B cell (primary cell): ENCODE results near the gene ALDH8A1. TPM values are rescaled to one million over a fixed set of nuclear protein-coding genes. Genes with fewer than 3 reads are reported as not detected.

Experiments used
- ATAC-seq: fragments of 200-7000 bp; cut with Tn5 transposase; one replicate; pipeline ENCODE4 v1.10.0; 2021; ENCODE audit warnings: low read depth, mild to moderate bottlenecking, moderate number of reproducible peaks, moderate library complexity
- CTCF ChIA-PET: fragments of 350-600 bp; sonication (Branson Sonifier 250); formaldehyde crosslinking; loops from one replicate; lab custom pipeline; 2021; ENCODE audit warnings: antibody characterized with exemption, inconsistent platforms; lab: Charles Lee
- POLR2A ChIA-PET: fragments of 350-600 bp; sonication (Branson Sonifier 250); formaldehyde crosslinking; loops from one replicate; lab custom pipeline; 2021; ENCODE audit warnings: antibody characterized with exemption; lab: Charles Lee
- DNase-seq: peaks from one replicate; pipeline ENCODE4 v3.0.0; 2013
- H2AFZ ChIP-seq: 2 replicates; pipeline ENCODE4 v1.6.1; 2012; ENCODE audit warnings: mild to moderate bottlenecking, low read depth, low read length; ENCODE audit not compliant: insufficient read depth, poor library complexity, severe bottlenecking
- H3K27ac ChIP-seq, 2 donors: 1 replicate in 1 of 2; 2 replicates in 1 of 2; pipeline ENCODE4 v1.5.1; 2012 to 2013; ENCODE audit warnings: low read length in 2 of 2, mild to moderate bottlenecking in 2 of 2, moderate library complexity in 1 of 2
- H3K27me3 ChIP-seq, 4 experiments: fragments of 200-600 bp in 1 of 4; sonication (generic) in 1 of 4; replicated peaks in 1 of 4; 1 replicate in 2 of 4; 2 replicates in 2 of 4; pipeline versions ENCODE4 v1.6.1 to v1.7.0; 2013 to 2016; ENCODE audit warnings: low read length in 3 of 4, mild to moderate bottlenecking in 2 of 4, mixed read lengths in 1 of 4, moderate library complexity in 1 of 4; ENCODE audit not compliant: insufficient read depth in 4 of 4, control insufficient read depth in 3 of 4; ENCODE audit errors: control extremely low read depth in 1 of 4
- H3K36me3 ChIP-seq, 2 experiments: replicated peaks in 1 of 2; 1 replicate in 1 of 2; 2 replicates in 1 of 2; pipeline versions ENCODE4 v1.6.1 to v1.7.1; 2013; ENCODE audit warnings: low read length in 1 of 2; ENCODE audit not compliant: insufficient read depth in 2 of 2, control insufficient read depth in 1 of 2; ENCODE audit errors: control extremely low read depth in 1 of 2, extremely low read depth in 1 of 2
- H3K4me1 ChIP-seq, 2 donors: fragments of 200-600 bp in 1 of 2; sonication (generic) in 1 of 2; 1 replicate in 1 of 2; 2 replicates in 1 of 2; pipeline versions ENCODE4 v1.5.1 to v1.6.1; 2013 to 2017; ENCODE audit warnings: low read length in 2 of 2; ENCODE audit not compliant: control insufficient read depth in 2 of 2, insufficient read depth in 2 of 2
- H3K4me2 ChIP-seq: replicated peaks from 2 replicates; pipeline ENCODE3; 2012; ENCODE audit warnings: mild to moderate bottlenecking, low read depth, low read length; ENCODE audit not compliant: poor library complexity, severe bottlenecking
- H3K4me3 ChIP-seq, 5 experiments: fragments of 200-600 bp in 1 of 5; sonication (generic) in 1 of 5; 1 replicate in 3 of 5; 2 replicates in 2 of 5; pipeline versions ENCODE4 v1.5.1 to v1.7.0; 2011 to 2016; ENCODE audit warnings: low read length in 4 of 5, mild to moderate bottlenecking in 4 of 5, low read depth in 2 of 5, control low read depth in 1 of 5, moderate library complexity in 1 of 5; ENCODE audit not compliant: insufficient read depth in 1 of 5; ENCODE audit errors: control extremely low read depth in 1 of 5, extremely low read depth in 1 of 5
- H3K79me2 ChIP-seq: fragments of 200-600 bp; sonication (generic); one replicate; pipeline ENCODE4 v1.6.0; 2016; ENCODE audit warnings: low read length; ENCODE audit not compliant: control insufficient read depth, insufficient read depth
- H3K9ac ChIP-seq: fragments of 200-600 bp; sonication (generic); 2 replicates; pipeline ENCODE4 v1.6.1; 2017; ENCODE audit warnings: mild to moderate bottlenecking, low read length, moderate library complexity
- H3K9me3 ChIP-seq, 3 donors: one replicate each; pipeline versions ENCODE4 v1.6.1 to v1.7.1; 2013; ENCODE audit warnings: low read length in 2 of 3; ENCODE audit not compliant: control insufficient read depth in 2 of 3, insufficient read depth in 1 of 3; ENCODE audit errors: control extremely low read depth in 1 of 3
- H4K20me1 ChIP-seq: 2 replicates; pipeline ENCODE4 v1.6.0; 2012; ENCODE audit warnings: mild to moderate bottlenecking, low read length; ENCODE audit not compliant: insufficient read depth, control insufficient read depth, poor library complexity, severe bottlenecking
- H3K27ac Mint-ChIP-seq: one replicate; pipeline ENCODE4 v1.8.0; 2021; ENCODE audit warnings: mixed read lengths
- H3K27me3 Mint-ChIP-seq: one replicate; pipeline ENCODE4 v1.8.0; 2021; ENCODE audit warnings: mixed read lengths
- H3K4me1 Mint-ChIP-seq: one replicate; pipeline ENCODE4 v1.8.0; 2021; ENCODE audit warnings: mixed read lengths
- H3K4me3 Mint-ChIP-seq: one replicate; pipeline ENCODE4 v1.8.0; 2021; ENCODE audit warnings: mixed read lengths
- H3K9me3 Mint-ChIP-seq: one replicate; pipeline ENCODE4 v1.8.0; 2022; ENCODE audit warnings: mixed read lengths; ENCODE audit not compliant: insufficient read depth
- EZH2 ChIP-seq: IDR thresholded peaks from 2 replicates; pipeline ENCODE4 v1.6.1; 2012; ENCODE audit warnings: borderline replicate concordance, low read depth, mild to moderate bottlenecking, moderate library complexity, low read length; ENCODE audit not compliant: insufficient read depth, poor library complexity, severe bottlenecking
- WGBS: methylation state at CpG from one replicate; pipeline ENCODE4 v1.1.5; 2013; ENCODE audit warnings: missing lambda C conversion rate; ENCODE audit not compliant: insufficient coverage; 5-methylcytosine and 5-hydroxymethylcytosine counted together
- intact Hi-C: fragments of 100-400 bp; cut with micrococcal nuclease; formaldehyde crosslinking; loops from one replicate; pipeline ENCODE4 v1.10.0; 2022
- polyA plus RNA-seq: library from polyadenylated mRNA; depleted of rRNA; stranded (reverse); fragments of >200 nt; gene quantifications from 2 replicates; pipeline ENCODE4 v1.2.3, GENCODE V29; 2012
- total RNA-seq, 2 donors: library from RNA; stranded (reverse); fragments of 120-200 nt in 1 of 2; gene quantifications; 1 replicate in 1 of 2; 2 replicates in 1 of 2; pipeline versions ENCODE4 v1.2.3 to v1.2.4, GENCODE V29; 2013 to 2022
- TF ChIP-seq, protein P1 (sequence below): fragments of 200-600 bp; IDR thresholded peaks from one replicate; pipeline ENCODE4 v1.8.0; 2022; ENCODE audit warnings: antibody characterized with exemption, mild to moderate bottlenecking

The ALDH8A1 gene
- total and polyA plus RNA-seq, 2 donors (not counting 1 experiment from before 2014, with no cell fraction given), result 0.49 to 1.1 TPM

DNA sequence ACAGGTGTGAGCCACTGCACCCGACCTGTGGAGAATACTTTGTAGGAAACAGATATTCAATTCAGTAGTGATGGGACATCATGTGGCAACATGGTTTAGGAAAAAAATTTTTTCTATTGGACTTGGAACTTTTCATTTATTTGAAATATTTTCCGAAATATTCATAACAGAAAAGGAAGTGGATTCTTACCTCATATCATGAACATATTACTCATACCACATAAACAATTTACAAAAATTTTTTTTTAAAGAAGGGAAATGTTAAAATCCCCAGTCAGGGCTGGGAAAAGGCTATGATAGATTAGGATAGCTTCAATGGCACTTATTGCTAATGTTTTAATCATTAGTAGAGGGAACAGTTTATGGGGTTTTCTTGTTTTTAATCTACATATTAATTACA, 6.8 kb upstream of the ALDH8A1 start:
- TF ChIP-seq, protein P1, sequence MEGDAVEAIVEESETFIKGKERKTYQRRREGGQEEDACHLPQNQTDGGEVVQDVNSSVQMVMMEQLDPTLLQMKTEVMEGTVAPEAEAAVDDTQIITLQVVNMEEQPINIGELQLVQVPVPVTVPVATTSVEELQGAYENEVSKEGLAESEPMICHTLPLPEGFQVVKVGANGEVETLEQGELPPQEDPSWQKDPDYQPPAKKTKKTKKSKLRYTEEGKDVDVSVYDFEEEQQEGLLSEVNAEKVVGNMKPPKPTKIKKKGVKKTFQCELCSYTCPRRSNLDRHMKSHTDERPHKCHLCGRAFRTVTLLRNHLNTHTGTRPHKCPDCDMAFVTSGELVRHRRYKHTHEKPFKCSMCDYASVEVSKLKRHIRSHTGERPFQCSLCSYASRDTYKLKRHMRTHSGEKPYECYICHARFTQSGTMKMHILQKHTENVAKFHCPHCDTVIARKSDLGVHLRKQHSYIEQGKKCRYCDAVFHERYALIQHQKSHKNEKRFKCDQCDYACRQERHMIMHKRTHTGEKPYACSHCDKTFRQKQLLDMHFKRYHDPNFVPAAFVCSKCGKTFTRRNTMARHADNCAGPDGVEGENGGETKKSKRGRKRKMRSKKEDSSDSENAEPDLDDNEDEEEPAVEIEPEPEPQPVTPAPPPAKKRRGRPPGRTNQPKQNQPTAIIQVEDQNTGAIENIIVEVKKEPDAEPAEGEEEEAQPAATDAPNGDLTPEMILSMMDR, result no peak
- no peak for TF ChIP-seq EZH2
- POLR2A ChIA-PET, result no interaction called here
- Histone ChIP-seq H3K27ac (no peak overlapping the region), H3K9ac (no peak overlapping the region), H3K4me3 (no peak overlapping the region), H2AFZ (no peak overlapping the region), H3K9me3 (peaks cover 0 to 2% (median 0%) of the 10 kb centered on the region in 3 donors), H3K27me3 (no peaks in the 10 kb centered on the region), H3K4me2 (no peak overlapping the region), H3K36me3 (peaks cover 0 to 5% of the 10 kb centered on the region in 2 experiments), H3K79me2 (no peaks in the 10 kb centered on the region), H3K4me1 (no peaks in the 10 kb centered on the region), H4K20me1 (no peaks in the 10 kb centered on the region)
- Mint-ChIP-seq H3K27ac (no peak overlapping the region), H3K4me3 (no peak overlapping the region), H3K4me1 (no peaks in the 10 kb centered on the region), H3K9me3 (peaks cover 3% of the 10 kb centered on the region), H3K27me3 (no peaks in the 10 kb centered on the region)
- ATAC-seq (no peak), DNase-seq (no peak)
- 100% methylated on average over 1 of the region's 2 CpGs for WGBS
- intact Hi-C loops, result no loop called here
- CTCF ChIA-PET, result no interaction called here

DNA sequence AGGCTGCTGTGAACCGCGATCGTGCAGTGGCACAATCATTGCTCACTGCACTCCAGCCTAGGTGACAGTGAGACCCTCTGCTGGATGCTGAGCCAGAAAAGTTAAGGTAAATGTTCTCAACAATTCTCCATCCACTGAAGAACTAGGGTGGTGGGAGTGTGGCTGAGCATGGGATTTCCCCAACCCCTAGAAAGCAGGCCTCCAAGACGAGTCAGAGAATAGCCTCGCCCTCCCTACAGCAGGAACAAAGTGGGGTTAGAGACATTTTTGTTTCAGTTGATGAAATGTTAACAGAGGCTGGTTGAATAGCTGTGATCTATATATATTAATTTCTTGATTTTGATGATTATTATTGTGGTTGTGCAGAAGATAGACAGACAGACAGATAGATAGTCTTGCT, 6.1 kb upstream of the ALDH8A1 start:
- H3K27me3 ChIP-seq, result no peaks in the 10 kb centered on the region
- Mint-ChIP-seq H3K4me1 (no peaks in the 10 kb centered on the region), H3K27ac (no peak overlapping the region), H3K27me3 (no peaks in the 10 kb centered on the region), H3K4me3 (no peak overlapping the region), H3K9me3 (no peaks in the 10 kb centered on the region)
- TF ChIP-seq, protein P1, result no peak
- TF ChIP-seq EZH2, result no peak
- H4K20me1 ChIP-seq, result no peaks in the 10 kb centered on the region
- H3K9me3 ChIP-seq, result peaks cover 0 to 2% (median 0%) of the 10 kb centered on the region in 3 donors
- no peak overlapping the region for H2AFZ ChIP-seq
- peaks cover 0 to 5% of the 10 kb centered on the region in 2 experiments for H3K36me3 ChIP-seq
- no peak overlapping the region for H3K9ac ChIP-seq
- H3K4me3 ChIP-seq, result no peak overlapping the region
- DNase-seq (no peak), ATAC-seq (no peak)
- WGBS, result 100% methylated on average over 3 of the region's 5 CpGs
- intact Hi-C loops, result no loop called here
- POLR2A ChIA-PET, result no interaction called here
- CTCF ChIA-PET, result no interaction called here
- H3K27ac ChIP-seq, result no peak overlapping the region
- no peaks in the 10 kb centered on the region for H3K4me1 ChIP-seq
- no peak overlapping the region for H3K4me2 ChIP-seq
- H3K79me2 ChIP-seq, result no peaks in the 10 kb centered on the region
